Stimulated activated naive CD4-positive, alpha-beta T cell (primary cell): ENCODE results near the gene BRSK2.
A peak's percentile ranks its signal among the peaks of the same experiment; 100 is the strongest.

Experiments
- DNase-seq, 6 experiments: peaks; one replicate each; lab custom pipeline; 2025; lab: John Stamatoyannopoulos, UW

Gene BRSK2

GRCh38 chr11:1397146-1397861, 7.6 kb downstream of the BRSK2 start:
- no peak for DNase-seq

- DNase-seq: no peak
Measured at GRCh38 chr11:1397862-1398527, 8.3 kb downstream of the BRSK2 start.

- DNase-seq: no peak
Measured at GRCh38 chr11:1398528-1399235, 8.9 kb downstream of the BRSK2 start.

GRCh38 chr11:1399386-1400316, 9.9 kb downstream of the BRSK2 start:
- no peak for DNase-seq

GRCh38 chr11:1400317-1401170, 10.8 kb downstream of the BRSK2 start:
- no peak for DNase-seq

- no peak for DNase-seq
Measured at GRCh38 chr11:1401171-1401445, 11.4 kb downstream of the BRSK2 start.

- peak in 3 of 6 experiments; percentile 26 to 62 (median 34) for DNase-seq
Measured at GRCh38 chr11:1401656-1402221, 12.0 kb downstream of the BRSK2 start.

- DNase-seq: no peak
Measured at GRCh38 chr11:1402355-1403077, 12.8 kb downstream of the BRSK2 start.

- no peak for DNase-seq
Measured at GRCh38 chr11:1403078-1403620, 13.4 kb downstream of the BRSK2 start.

- DNase-seq: no peak
Measured at GRCh38 chr11:1403721-1404460, 14.2 kb downstream of the BRSK2 start.

- no peak for DNase-seq
Measured at GRCh38 chr11:1404461-1405185, 14.9 kb downstream of the BRSK2 start.

GRCh38 chr11:1405186-1406020, 15.7 kb downstream of the BRSK2 start:
- no peak for DNase-seq

GRCh38 chr11:1406571-1407485, 17.1 kb downstream of the BRSK2 start:
- DNase-seq: no peak

- DNase-seq: no peak
Measured at GRCh38 chr11:1407668-1408067, 17.9 kb downstream of the BRSK2 start.

- no peak for DNase-seq
Measured at GRCh38 chr11:1408346-1408745, 18.6 kb downstream of the BRSK2 start.

GRCh38 chr11:1409108-1409851, 19.5 kb downstream of the BRSK2 start:
- no peak for DNase-seq
